DMS53 (cell line): Measurements from ENCODE around the gene UBTF.
A peak's percentile ranks its signal among the peaks of the same experiment; 100 is the strongest.

Experiments used
- DNase-seq: peaks from one replicate; lab custom pipeline; 2025; lab: John Stamatoyannopoulos, UW

UBTF gene

DNA sequence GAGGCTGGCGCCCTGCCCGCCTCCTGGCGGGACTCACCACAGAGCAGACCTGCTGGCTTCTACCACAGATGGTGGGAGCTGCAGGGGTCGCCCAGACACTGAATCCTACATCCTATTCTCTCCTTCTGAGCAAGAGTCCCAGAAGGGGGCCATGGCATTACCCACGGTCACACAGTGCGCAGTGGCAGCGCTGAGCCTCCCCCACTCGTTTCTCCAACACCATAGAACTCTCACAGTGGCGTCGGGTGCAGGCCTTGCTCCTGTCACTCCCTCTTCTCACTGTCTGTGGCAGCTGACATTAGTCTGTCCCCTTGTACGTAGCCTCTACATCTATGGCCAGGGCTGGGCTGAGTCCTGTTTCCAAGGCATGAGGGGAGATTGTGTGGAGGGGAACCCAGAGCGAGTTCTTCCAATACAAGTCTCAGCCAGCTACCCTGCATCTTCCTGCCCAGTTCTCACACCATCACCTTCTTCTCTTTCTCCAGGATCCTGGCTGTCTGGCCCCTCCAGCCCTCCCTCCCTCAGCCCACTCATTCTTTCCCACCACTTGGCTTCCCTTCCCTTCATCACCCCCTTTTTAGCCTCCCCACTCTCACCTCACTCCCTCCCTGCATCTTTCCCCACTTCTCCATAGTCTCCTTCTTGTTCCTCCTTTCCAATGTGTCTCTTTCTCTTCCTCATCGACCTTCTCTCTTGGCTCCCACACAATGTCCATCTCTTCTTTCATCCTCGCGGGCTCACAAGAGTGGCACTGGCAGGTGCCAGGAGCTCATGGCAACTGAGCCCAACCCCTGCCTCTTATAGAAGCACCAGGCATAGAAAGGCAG, 5.9 kb downstream of the UBTF start:
- DNase-seq = no peak

DNA sequence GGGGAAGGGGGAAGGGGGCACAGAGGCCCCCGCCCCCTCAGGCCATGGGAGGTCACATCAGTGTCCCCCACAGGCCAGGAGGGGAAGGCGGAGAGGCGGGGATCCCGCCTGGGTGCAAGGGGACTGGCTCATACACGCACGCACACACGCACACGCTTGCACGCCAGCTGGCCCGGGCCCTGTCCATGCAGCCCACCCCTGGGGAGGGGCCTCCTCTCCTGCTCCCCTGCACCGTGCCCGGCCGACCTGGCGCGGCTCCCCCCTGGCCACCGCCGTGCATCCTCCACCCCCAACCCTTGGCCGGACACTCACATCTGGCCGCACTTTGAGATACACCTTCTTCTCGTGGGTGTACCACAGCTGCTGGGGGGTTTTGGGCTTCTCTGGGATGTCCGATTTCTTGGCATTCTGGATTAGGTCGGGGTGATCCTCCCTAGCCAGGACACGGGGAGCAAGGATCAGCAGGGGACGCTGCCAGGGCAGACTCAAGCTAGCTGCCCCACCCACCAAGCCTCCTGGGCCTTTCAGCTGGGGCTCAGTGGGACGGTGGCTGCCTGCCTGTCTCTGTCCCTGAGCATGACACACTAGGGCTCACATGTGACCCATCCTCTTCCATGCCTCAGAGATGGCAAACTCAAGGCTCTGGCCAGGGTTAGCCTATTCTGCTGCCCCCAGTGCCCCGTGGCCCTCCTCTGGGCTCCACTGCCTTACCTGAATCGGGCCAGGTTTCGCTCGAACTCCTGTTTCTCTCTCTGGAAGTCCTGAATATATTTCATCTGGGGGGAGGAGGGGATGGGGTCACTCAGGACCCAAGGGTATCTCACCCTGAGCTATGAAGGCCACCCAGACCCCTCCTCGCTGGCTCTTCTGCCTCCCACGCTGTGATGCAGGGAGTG, 6.7 kb downstream of the UBTF start:
- DNase-seq = no peak

GRCh38 chr17:44211281-44212265, 7.9 kb downstream of the UBTF start:
- DNase-seq = peak; percentile 43

DNA sequence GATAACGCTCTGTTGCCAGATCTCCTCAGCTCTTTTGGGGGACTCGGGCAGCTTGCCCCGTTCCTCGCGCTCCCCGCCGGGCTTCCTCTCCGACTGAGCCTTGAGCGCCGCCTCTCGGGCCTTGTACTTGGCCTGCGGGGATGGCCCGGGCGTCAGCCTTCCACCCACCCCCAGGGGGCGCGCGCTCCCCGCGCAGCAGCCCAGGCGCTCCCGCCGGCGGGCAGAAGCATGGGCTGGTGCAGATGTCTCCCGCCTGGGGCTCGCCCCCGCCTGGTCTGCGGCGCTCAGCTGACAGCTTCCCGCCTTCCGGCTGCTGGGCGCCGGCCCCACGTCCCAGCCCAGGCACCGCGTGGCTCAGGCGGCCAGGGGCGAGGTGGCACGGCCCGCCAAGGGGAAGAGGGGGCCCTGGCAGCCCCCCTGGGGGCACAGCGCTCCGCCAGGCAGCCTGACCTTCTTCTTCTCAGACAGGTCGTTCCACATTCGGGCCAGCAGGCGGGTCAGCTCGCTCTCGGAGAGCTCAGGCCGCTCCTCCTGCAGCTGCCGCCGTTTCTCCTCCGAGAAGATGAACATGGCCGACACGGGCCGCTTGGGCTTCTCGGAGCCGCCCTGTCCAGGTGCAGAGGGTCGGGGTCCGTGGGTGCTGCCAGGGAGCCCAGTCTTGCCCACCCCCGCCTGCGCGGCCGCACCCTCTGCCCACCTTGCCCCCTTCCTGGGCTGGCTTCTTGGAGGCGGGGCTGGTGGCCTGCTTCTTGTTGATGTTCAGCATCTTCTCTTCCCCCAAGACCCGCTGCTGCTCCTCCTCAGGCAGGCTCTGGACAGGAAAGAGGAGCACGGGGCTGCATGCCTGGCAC, 8.9 kb downstream of the UBTF start:
- DNase-seq = peak; percentile 97

GRCh38 chr17:44209786-44210341, 9.6 kb downstream of the UBTF start:
- no peak for DNase-seq

- DNase-seq = no peak
Measured at GRCh38 chr17:44207743-44208142, 11.7 kb downstream of the UBTF start.

DNA sequence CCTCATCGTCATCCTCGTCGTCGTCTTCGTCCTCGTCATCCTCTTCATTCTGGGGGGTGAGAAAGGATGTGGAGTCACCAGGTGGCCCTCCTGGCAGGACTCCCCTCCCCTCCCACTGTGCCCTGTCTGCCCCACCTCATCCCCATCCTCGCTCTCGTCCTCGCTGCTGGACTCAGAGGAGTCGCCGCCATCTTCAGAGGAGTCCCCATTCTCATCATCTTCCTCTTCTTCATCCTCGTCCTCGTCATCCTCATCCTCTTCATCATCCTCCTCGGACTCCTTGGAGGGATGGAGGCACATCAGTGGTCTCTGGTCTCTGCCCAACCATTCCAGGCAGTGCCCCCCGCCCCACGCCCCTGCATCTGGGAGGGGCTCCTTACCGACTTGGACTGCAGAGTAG, 12.2 kb downstream of the UBTF start:
- no peak for DNase-seq

DNA sequence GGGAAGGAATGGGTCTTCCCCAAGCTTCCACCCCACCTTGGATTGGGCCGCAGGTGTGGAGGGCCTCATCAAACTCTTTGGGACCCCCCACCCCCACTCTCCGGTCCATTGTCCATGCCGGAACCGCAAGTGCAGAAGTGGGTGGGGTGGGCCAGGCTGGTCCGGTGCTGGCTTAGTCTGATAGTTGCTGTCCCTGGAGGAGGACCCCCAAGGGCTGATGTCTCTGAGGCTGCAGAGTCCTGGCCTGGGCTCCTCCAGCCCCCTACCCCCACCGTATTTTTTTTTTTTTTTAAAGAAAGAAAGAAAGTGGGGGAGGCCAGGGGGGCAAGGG, 12.7 kb downstream of the UBTF start:
- DNase-seq = no peak

GRCh38 chr17:44205962-44206824, 13.3 kb downstream of the UBTF start:
- peak; percentile 33 for DNase-seq

GRCh38 chr17:44204441-44204882, 15.0 kb downstream of the UBTF start:
- DNase-seq = no peak

GRCh38 chr17:44203731-44204440, 15.6 kb downstream of the UBTF start:
- DNase-seq = peak; percentile 77

DNA sequence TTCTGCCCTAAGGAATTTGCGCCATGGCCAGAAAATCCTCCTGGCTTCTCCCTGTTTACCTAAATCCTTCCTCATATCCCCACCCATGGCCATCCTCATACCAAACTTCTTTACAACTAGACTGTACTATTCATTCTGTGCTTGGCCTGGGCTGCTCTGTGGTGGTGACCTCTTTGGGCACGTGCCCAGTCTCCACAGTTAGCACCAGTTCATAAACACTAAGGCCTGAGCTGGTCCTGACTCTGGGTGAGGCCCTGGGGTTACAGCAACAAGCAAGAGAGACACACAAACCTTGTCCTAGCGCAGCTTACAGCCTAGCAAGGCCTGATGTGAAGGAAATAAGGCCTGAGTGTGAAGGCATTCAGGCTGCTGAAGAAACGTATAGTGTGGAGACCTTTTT, 16.7 kb downstream of the UBTF start:
- no peak for DNase-seq

GRCh38 chr17:44200478-44201155, 18.9 kb downstream of the UBTF start:
- DNase-seq = peak; percentile 80

DNA sequence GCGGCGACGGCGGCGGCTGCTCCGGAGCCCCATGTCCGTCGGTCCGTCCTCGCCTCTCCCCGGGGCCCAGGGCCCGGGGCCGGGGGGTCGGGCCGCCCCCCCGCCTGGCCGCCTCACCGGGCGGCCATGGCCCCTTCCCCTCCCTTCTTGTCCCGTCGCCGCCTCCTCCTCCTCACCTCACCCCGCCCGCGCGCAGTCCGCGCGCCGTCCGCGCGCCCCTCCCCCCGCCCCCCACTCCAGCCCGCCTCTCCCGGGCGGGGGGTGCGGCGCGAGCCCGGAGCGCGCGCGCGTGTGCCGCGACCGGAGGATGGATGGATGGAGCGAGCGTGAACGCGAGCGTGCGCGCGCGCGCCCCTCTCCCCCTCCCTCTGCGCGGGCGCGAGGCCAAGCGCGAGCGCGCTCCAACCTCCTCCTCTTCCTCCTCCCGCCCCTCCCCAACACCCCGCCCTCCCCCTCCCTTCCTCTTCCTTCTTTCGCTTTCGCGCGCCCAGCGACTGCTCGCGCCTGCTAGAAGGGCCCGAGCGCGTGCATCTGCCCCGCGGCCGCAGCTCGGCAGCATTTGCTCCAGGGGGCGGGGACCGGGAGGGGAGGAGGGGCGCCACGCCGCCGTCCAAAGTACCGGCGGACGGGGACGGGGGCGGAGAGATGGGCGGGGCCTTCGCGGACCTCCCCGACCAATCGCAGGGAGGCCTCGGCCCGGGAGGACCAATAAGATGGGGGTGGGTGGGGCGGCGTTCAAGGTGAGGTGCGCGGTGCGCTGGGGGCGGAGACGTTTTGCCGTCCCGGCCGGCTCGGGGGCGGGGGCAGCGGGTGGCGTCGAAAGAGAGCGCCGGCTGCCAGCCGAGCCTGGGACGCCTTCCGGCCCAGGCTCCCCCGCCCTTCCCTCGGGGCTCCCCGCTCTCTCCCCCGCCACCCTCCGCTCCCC, 19.7 kb downstream of the UBTF start, which contains the start of gene ATXN7L3:
Gene ATXN7L3, minus strand, starts transcription at position 332 of the 925 bp plus-strand sequence. CDS start 1,814 bp downstream, outside the sequence.
- DNase-seq = peak; percentile 100

- DNase-seq = peak; percentile 88
Measured at GRCh38 chr17:44198721-44199552, 20.5 kb downstream of the UBTF start.
